HFFc6 (cell line): ENCODE data around the gene SMAD3. TPM values are rescaled to one million over a fixed set of nuclear protein-coding genes. Genes with fewer than 3 reads are reported as not detected.

Experiments used
- DNase-seq: peaks from one replicate; pipeline ENCODE4 v3.0.0-alpha.2; 2018
- H3K27ac Mint-ChIP-seq: 2 replicates; pipeline ENCODE4 v1.8.0; 2020; ENCODE audit warnings: mild to moderate bottlenecking, mixed read lengths
- H3K27me3 Mint-ChIP-seq: 2 replicates; pipeline ENCODE4 v1.8.0; 2021; ENCODE audit warnings: mild to moderate bottlenecking, moderate library complexity, mixed read lengths; ENCODE audit not compliant: insufficient read depth
- H3K36me3 Mint-ChIP-seq: 2 replicates; pipeline ENCODE4 v1.8.0; 2021; ENCODE audit warnings: low read depth, mixed read lengths
- H3K4me1 Mint-ChIP-seq: 2 replicates; pipeline ENCODE4 v1.8.0; 2020; ENCODE audit warnings: low read depth, mixed read lengths
- H3K4me3 Mint-ChIP-seq: 2 replicates; pipeline ENCODE4 v1.8.0; 2020; ENCODE audit warnings: mild to moderate bottlenecking, moderate library complexity, mixed read lengths
- H3K9me3 Mint-ChIP-seq: 2 replicates; pipeline ENCODE4 v1.8.0; 2020; ENCODE audit warnings: mild to moderate bottlenecking, mixed read lengths
- total RNA-seq, 6 experiments: library from RNA; stranded (reverse); fragmentation: NEBNext Ultra II Directional; extraction: Animal tissue kit (Norgen Biotek cat#: 25700); gene quantifications; 2 replicates in 1 of 6; 3 replicates in 5 of 6; pipeline ENCODE4 v1.2.3, GENCODE V29; 2021
- TF ChIP-seq, protein P1 (sequence below): fragments of 200-600 bp; sonication (generic); IDR thresholded peaks from 2 replicates; pipeline ENCODE4 v1.5.0; 2021; ENCODE audit warnings: antibody characterized with exemption, mild to moderate bottlenecking

The SMAD3 gene
- total RNA-seq, 6 experiments from 2014 or later: 54.3 to 132 (median 118) TPM

DNA sequence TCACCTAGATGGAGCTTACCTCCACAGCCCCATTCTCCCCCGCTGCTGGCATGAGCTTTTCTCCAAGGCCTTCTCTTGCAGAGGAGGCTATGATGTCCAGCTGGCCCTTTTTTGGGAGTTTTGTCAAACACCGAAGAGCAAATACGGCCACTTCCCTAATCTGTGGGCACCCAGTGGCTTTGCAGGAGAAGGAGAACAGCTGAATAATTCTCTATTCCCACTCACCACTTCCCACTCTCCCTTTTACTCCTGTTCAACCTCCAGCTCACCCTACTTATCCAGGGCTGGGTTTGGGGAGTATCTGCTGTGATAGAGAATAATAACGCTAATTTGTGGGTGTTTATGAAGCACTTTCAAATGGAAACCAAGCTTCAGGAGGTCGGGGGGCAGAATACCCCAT, 96.0 kb downstream of the SMAD3 start:
- TF ChIP-seq, protein P1, sequence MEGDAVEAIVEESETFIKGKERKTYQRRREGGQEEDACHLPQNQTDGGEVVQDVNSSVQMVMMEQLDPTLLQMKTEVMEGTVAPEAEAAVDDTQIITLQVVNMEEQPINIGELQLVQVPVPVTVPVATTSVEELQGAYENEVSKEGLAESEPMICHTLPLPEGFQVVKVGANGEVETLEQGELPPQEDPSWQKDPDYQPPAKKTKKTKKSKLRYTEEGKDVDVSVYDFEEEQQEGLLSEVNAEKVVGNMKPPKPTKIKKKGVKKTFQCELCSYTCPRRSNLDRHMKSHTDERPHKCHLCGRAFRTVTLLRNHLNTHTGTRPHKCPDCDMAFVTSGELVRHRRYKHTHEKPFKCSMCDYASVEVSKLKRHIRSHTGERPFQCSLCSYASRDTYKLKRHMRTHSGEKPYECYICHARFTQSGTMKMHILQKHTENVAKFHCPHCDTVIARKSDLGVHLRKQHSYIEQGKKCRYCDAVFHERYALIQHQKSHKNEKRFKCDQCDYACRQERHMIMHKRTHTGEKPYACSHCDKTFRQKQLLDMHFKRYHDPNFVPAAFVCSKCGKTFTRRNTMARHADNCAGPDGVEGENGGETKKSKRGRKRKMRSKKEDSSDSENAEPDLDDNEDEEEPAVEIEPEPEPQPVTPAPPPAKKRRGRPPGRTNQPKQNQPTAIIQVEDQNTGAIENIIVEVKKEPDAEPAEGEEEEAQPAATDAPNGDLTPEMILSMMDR: no peak

DNA sequence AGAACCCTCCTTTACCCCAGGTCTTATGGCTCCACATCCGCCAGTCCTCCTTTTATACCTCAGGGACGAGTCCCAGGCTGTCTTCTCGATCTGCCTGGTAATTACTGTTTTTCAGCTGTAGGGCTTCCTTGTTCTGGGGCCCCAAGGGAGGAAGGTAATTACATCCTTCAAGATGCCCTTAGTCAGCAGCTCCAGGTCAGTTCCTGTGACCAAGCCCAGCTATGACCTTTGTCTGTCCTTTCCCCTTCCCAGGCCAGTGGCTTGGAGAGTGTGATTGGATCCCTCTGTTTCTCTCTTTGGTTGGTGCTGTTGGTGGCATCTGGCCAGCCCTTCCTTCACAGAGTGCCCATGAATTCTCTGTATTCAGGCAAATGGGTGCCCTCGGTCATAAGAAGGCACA, 96.5 kb downstream of the SMAD3 start:
- Mint-ChIP-seq H3K4me1 (peaks cover 38% of the 10 kb centered on the region), H3K27ac (peak overlapping the region; percentile 26; the same call in 1 of the 2 replicates)
- no peak for DNase-seq

More for the DNA sequence above, 96.0 kb downstream of the SMAD3 start:
- H3K27me3 Mint-ChIP-seq: peaks cover 9% of the 10 kb centered on the region
- peaks cover 55% of the 10 kb centered on the region for H3K36me3 Mint-ChIP-seq
- H3K27ac Mint-ChIP-seq: no peak overlapping the region; the same call in 1 of the 2 replicates
- DNase-seq: no peak
- peaks cover 35% of the 10 kb centered on the region for H3K4me1 Mint-ChIP-seq
- H3K9me3 Mint-ChIP-seq: no peaks in the 10 kb centered on the region
- no peak overlapping the region for H3K4me3 Mint-ChIP-seq

DNA sequence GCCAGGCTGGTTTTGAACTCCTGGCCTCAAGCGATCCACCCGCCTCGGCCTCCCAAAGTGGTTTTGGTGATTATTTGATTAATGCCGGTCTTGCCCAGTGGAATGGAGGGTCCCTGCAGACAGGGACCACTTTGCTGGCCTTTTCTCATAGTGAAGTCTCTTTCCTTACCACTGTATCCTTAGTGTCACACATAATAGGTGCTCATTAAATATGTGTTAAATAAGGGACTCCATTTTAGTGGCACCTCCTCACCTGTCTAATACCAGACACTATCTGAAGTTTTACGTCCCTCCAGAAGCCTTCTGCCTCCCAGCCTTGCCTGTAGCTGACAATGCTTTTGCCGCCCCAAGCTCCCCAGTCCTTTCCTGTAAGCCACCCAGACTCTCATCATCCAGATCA, 97.8 kb downstream of the SMAD3 start:
- H3K4me3 Mint-ChIP-seq: no peak overlapping the region
- TF ChIP-seq, protein P1: no peak
- H3K9me3 Mint-ChIP-seq: no peaks in the 10 kb centered on the region
- H3K27me3 Mint-ChIP-seq: peaks cover 16% of the 10 kb centered on the region
- H3K4me1 Mint-ChIP-seq: peaks cover 40% of the 10 kb centered on the region
- no peak for DNase-seq
- H3K36me3 Mint-ChIP-seq: peaks cover 57% of the 10 kb centered on the region
- H3K27ac Mint-ChIP-seq: no peak overlapping the region

More for the DNA sequence above, 96.5 kb downstream of the SMAD3 start:
- Mint-ChIP-seq H3K27me3 (peaks cover 11% of the 10 kb centered on the region), H3K4me3 (no peak overlapping the region), H3K9me3 (no peaks in the 10 kb centered on the region), H3K36me3 (peaks cover 57% of the 10 kb centered on the region)
- TF ChIP-seq, protein P1: no peak

DNA sequence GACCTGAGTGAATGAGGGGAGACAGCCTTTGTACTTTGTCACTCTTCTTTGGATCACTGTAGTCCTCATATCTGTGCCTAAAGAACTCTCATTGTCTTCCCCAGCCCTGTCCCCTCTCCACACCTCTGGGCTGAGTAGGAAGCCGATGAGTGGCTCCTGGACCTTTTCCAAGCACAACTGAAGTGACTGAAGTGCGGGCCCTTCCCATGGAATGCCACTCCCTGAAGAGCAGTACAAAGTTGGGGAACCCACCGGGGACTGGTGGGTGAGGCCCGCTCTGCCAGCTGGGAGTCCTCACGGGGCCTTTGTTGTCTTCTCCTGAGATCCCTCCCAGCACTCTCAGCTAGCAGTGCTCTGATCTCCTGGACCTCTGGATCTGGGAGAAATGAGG, 99.0 kb downstream of the SMAD3 start:
- H3K4me3 Mint-ChIP-seq: no peak overlapping the region
- H3K27me3 Mint-ChIP-seq: peaks cover 16% of the 10 kb centered on the region
- TF ChIP-seq, protein P1: no peak
- no peaks in the 10 kb centered on the region for H3K9me3 Mint-ChIP-seq
- peaks cover 45% of the 10 kb centered on the region for H3K4me1 Mint-ChIP-seq
- no peak for DNase-seq
- no peak overlapping the region for H3K27ac Mint-ChIP-seq
- H3K36me3 Mint-ChIP-seq: peaks cover 60% of the 10 kb centered on the region

DNA sequence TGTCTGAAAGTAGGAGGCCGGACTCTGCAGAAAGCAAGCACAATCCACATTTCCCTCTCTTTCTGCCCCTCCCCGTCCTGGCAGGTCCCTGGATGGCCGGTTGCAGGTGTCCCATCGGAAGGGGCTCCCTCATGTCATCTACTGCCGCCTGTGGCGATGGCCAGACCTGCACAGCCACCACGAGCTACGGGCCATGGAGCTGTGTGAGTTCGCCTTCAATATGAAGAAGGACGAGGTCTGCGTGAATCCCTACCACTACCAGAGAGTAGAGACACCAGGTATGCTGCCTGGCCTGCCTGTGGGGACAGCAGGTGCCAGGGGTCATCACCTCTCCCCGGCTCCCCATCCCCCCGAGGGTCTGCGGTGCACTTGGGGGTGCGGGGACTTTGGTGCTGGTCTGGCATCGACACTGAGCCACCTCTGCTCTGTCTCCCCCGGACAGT, 99.4 kb downstream of the SMAD3 start:
- H3K36me3 Mint-ChIP-seq: peaks cover 60% of the 10 kb centered on the region
- H3K27me3 Mint-ChIP-seq: peaks cover 18% of the 10 kb centered on the region
- peaks cover 50% of the 10 kb centered on the region for H3K4me1 Mint-ChIP-seq
- TF ChIP-seq, protein P1: no peak
- no peak for DNase-seq
- H3K4me3 Mint-ChIP-seq: no peak overlapping the region
- H3K27ac Mint-ChIP-seq: no peak overlapping the region
- H3K9me3 Mint-ChIP-seq: no peaks in the 10 kb centered on the region
